Hepatocyte (in vitro differentiated cells): ENCODE data around the gene CLDN6. TPM values are rescaled to one million over a fixed set of nuclear protein-coding genes. Genes with fewer than 3 reads are reported as not detected.

Experiments
- DNase-seq: peaks from one replicate; pipeline ENCODE4 v3.0.0-alpha.2; 2016; ENCODE audit warnings: low spot score
- H2AFZ ChIP-seq: fragments of 200-600 bp; sonication (generic); 2 replicates; pipeline ENCODE4 v1.6.0; 2016; ENCODE audit warnings: antibody characterized with exemption, mild to moderate bottlenecking
- H3K27ac ChIP-seq: fragments of 200-600 bp; sonication (generic); 2 replicates; pipeline ENCODE4 v1.5.1; 2016; ENCODE audit warnings: mild to moderate bottlenecking
- H3K27me3 ChIP-seq: fragments of 200-600 bp; sonication (generic); 2 replicates; pipeline ENCODE4 v1.6.1; 2016
- H3K36me3 ChIP-seq: fragments of 200-600 bp; sonication (generic); replicated peaks from 2 replicates; pipeline ENCODE4 v1.5.1; 2016; ENCODE audit warnings: low read depth; ENCODE audit not compliant: insufficient read depth
- H3K4me1 ChIP-seq: fragments of 200-600 bp; sonication (generic); 2 replicates; pipeline ENCODE4 v1.5.1; 2016; ENCODE audit warnings: mild to moderate bottlenecking, moderate library complexity; ENCODE audit not compliant: insufficient read depth
- H3K4me2 ChIP-seq: fragments of 200-600 bp; sonication (generic); 2 replicates; pipeline ENCODE4 v1.6.0; 2016
- H3K4me3 ChIP-seq: fragments of 200-600 bp; sonication (generic); 2 replicates; pipeline ENCODE4 v1.5.1; 2016; ENCODE audit warnings: mild to moderate bottlenecking
- H3K79me2 ChIP-seq: fragments of 200-600 bp; sonication (generic); 2 replicates; pipeline ENCODE4 v1.6.0; 2017; ENCODE audit warnings: mild to moderate bottlenecking
- H3K9me2 ChIP-seq: fragments of 200-600 bp; sonication (generic); replicated peaks from 2 replicates; pipeline ENCODE4 v1.6.0; 2017; ENCODE audit warnings: mild to moderate bottlenecking; ENCODE audit not compliant: insufficient read depth
- H3K9me3 ChIP-seq: fragments of 200-600 bp; sonication (generic); 2 replicates; pipeline ENCODE4 v1.5.1; 2016; ENCODE audit warnings: low read depth, mild to moderate bottlenecking
- H4K20me1 ChIP-seq: fragments of 200-600 bp; sonication (generic); 2 replicates; pipeline ENCODE4 v1.6.0; 2016; ENCODE audit warnings: mild to moderate bottlenecking; ENCODE audit not compliant: insufficient read depth, poor library complexity, severe bottlenecking
- CTCF ChIP-seq: fragments of 200-600 bp; sonication (generic); IDR thresholded peaks from 2 replicates; pipeline ENCODE4 v1.5.1; 2016; ENCODE audit warnings: antibody characterized with exemption, mild to moderate bottlenecking; ENCODE audit not compliant: poor library complexity
- EZH2 ChIP-seq: fragments of 200-600 bp; sonication (generic); IDR thresholded peaks from 2 replicates; pipeline ENCODE4 v1.6.1; 2016; ENCODE audit warnings: antibody characterized with exemption, mild to moderate bottlenecking, borderline replicate concordance
- EZH2phosphoT487 ChIP-seq: fragments of 200-600 bp; sonication (generic); IDR thresholded peaks from one replicate; pipeline ENCODE4 v1.6.1; 2018; ENCODE audit warnings: antibody characterized with exemption, mild to moderate bottlenecking, low read depth, moderate library complexity; ENCODE audit not compliant: unreplicated experiment, severe bottlenecking
- WGBS: methylation state at CpG from one replicate; pipeline ENCODE4 v1.1.6; 2016; ENCODE audit warnings: low lambda C conversion rate; ENCODE audit errors: missing lambda C conversion rate; 5-methylcytosine and 5-hydroxymethylcytosine counted together
- polyA plus RNA-seq: library from polyadenylated mRNA; unstranded; fragments of >200 nt; fragmentation: Nextera tagmentation; extraction: Ambion mirVana; gene quantifications from 2 replicates; pipeline ENCODE4 v1.2.1, GENCODE V29; 2016
- total RNA-seq: library from RNA; depleted of rRNA; stranded (reverse); fragments of >200 nt; gene quantifications from 2 replicates; pipeline ENCODE4 v1.2.3, GENCODE V29; 2014

The CLDN6 gene
- total and polyA plus RNA-seq, 2 experiments from 2014 or later = 258 to 568 TPM

DNA sequence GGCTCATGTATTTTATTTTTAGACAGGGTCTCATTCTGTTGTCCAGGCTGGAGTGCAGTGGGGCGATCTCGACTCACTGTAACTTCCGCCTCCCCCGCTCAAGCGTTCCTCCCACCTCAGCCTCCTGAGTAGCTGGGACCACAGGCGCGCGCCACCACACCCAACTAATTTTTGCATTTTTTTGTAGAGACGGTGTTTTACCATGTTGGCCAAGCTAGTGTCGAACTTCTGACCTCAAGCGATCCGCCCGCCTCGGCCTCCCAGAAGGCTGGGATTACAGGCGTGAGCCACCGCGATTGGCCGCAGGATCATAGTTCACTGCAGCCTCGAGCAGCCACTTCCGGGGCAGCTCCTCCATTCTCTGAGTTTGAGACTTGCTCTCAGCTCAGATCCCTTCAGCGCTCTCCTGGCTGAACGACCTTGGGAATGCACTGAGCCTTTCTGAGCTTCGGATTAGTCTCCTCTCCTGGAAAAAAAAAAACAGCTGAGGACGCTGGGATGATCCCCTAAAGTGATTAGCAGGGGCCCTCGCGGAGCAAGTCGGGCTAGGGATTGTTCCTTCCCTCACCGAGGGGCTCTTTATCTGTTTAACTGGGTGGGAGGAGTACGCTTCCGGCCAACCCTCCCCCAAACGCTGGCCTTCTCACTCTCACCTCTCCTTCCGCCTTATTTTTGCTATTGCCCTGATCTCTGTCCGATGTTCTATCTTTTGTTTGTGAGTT, 36.6 kb downstream of the CLDN6 start:
- H3K27ac ChIP-seq = peak overlapping the region; percentile 93
- no peaks in the 10 kb centered on the region for H3K9me3 ChIP-seq
- H4K20me1 ChIP-seq = no peaks in the 10 kb centered on the region
- H3K4me2 ChIP-seq = peak overlapping the region; percentile 98
- peaks cover 5% of the 10 kb centered on the region for H3K79me2 ChIP-seq
- H2AFZ ChIP-seq = peak overlapping the region; percentile 95
- no peak overlapping the region for H3K4me3 ChIP-seq
- TF ChIP-seq EZH2phosphoT487 = no peak
- no peak for TF ChIP-seq EZH2
- TF ChIP-seq CTCF = no peak
- DNase-seq = no peak
- 32% methylated on average over 33 of the region's 33 CpGs for WGBS
- peaks cover 9% of the 10 kb centered on the region for H3K4me1 ChIP-seq
- no peaks in the 10 kb centered on the region for H3K27me3 ChIP-seq
- H3K36me3 ChIP-seq = no peaks in the 10 kb centered on the region
- H3K9me2 ChIP-seq = no peaks in the 10 kb centered on the region

DNA sequence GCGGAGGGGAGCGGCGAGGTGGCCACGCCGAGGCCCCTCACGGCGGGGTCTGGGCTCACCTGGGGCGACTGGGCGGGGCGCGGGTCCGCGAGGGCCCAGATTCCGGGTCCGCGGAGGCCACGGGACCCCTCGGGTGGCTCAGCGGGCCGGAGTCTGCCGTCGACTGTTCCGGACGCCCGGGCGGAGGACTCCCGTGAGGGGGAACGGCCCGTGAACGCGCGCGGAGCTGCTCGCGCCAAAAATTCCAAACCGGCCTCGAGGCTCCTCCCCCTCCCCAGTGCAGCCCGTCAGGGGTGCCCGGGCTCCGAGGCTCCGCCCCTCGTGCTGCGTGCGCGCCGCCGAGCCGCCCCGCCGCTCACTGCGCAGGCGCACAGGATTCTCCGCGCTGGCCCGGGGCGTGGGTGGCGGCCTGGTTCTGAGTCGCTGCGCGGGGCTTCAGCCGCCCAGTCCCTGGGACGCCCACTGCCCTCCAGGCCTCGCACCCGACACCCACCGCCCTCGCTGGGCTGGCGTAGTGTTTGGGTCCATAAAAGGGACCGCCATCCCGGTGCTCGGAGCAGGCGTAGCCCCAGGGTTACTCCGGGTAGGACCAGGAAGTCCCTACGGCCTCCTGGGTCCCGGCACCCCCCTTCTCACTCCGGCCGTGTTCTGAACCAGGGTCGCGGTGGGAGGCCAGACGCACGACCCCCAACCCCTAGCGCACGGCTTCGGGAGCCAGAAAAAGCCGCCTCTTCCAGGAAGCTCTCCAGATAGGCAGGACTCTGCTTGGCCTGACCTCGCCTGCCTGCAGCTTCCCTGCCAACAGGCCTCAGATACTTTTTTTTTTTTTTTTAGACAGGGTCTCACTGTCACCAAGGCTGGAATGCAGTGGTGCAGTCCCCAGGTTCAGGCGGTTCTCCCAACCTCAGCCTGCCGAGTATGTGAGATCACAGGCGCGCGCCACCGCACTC, 37.5 kb downstream of the CLDN6 start, which contains the start of gene PKMYT1:
Gene PKMYT1, minus strand, starts transcription at position 220 of the 950 bp plus-strand sequence. CDS start 789 bp downstream, outside the sequence.
- WGBS = 14% methylated on average over 50 of the region's 91 CpGs
- peak; percentile 97 for DNase-seq
- Histone ChIP-seq H3K9me2 (no peaks in the 10 kb centered on the region), H3K9me3 (no peaks in the 10 kb centered on the region), H3K4me2 (peak within 1 kb of the TSS; percentile 98), H3K79me2 (peaks cover 5% of the 10 kb centered on the region), H3K4me1 (peaks cover 9% of the 10 kb centered on the region), H4K20me1 (no peaks in the 10 kb centered on the region), H3K27me3 (no peaks in the 10 kb centered on the region), H3K27ac (peak within 1 kb of the TSS; percentile 93), H2AFZ (peak within 1 kb of the TSS; percentile 95), H3K4me3 (peak within 1 kb of the TSS; percentile 82), H3K36me3 (no peaks in the 10 kb centered on the region)
- no peak for TF ChIP-seq CTCF
- no peak for TF ChIP-seq EZH2phosphoT487

GRCh38 chr16:2979669-2980226, 38.2 kb downstream of the CLDN6 start:
- no peak for TF ChIP-seq CTCF
- no peak for TF ChIP-seq EZH2phosphoT487
- no peak for TF ChIP-seq EZH2
- Histone ChIP-seq H3K27me3 (no peaks in the 10 kb centered on the region), H2AFZ (peak overlapping the region; percentile 25), H3K36me3 (no peaks in the 10 kb centered on the region), H3K27ac (no peak overlapping the region), H3K4me3 (peak overlapping the region; percentile 67), H3K4me2 (peak overlapping the region; percentile 98), H3K9me2 (no peaks in the 10 kb centered on the region), H3K9me3 (no peaks in the 10 kb centered on the region), H4K20me1 (no peaks in the 10 kb centered on the region), H3K79me2 (peaks cover 5% of the 10 kb centered on the region), H3K4me1 (peaks cover 9% of the 10 kb centered on the region)
- WGBS = 16% methylated on average over 18 of the region's 43 CpGs
- no peak for DNase-seq
